Measurements from ENCODE around the gene ZNF575.
A peak's percentile ranks its signal among the peaks of the same experiment; 100 is the strongest.

Gene ZNF575

GRCh38 chr19:43575156-43575950 lies 42.4 kb downstream of the ZNF575 start, which contains the start of the genes PINLYP and XRCC1:
Gene PINLYP, plus strand, starts transcription at chr19:43575801. Its CDS starts 1,391 bp downstream, at chr19:43577192.
Gene XRCC1, minus strand, starts transcription at chr19:43575527. Its CDS starts 69 bp downstream, at chr19:43575458.
- DNase-seq = peak; percentile 97

- no peak for DNase-seq
These were observed 43.2 kb downstream of the ZNF575 start for GRCh38 chr19:43575955-43576878.

- DNase-seq = no peak
These were observed 45.8 kb downstream of the ZNF575 start for GRCh38 chr19:43578787-43579186.

GRCh38 chr19:43581467-43581866 lies 48.5 kb downstream of the ZNF575 start:
- DNase-seq = no peak

GRCh38 chr19:43582495-43582894 lies 49.5 kb downstream of the ZNF575 start:
- DNase-seq = no peak

- no peak for DNase-seq
These were observed 51.5 kb downstream of the ZNF575 start for GRCh38 chr19:43584484-43584883.

Measured in central memory CD4-positive, alpha-beta T cell (primary cell).